Measurements from ENCODE around the gene CRACR2A.

Gene CRACR2A

GRCh38 chr12:3600039-3600720 is 152.7 kb downstream of the CRACR2A start:
- TF ChIP-seq SUZ12 (IDR thresholded peaks at IDR 0.05) (no peak), PKNOX1 (IDR thresholded peaks at IDR 0.05) (no peak), ARNT (IDR thresholded peaks at IDR 0.05) (no peak), LEF1 (IDR thresholded peaks at IDR 0.05; ENCODE audit: borderline replicate concordance) (no peak), ELF4 (IDR thresholded peaks at IDR 0.05) (no peak), FOXK2 (IDR thresholded peaks at IDR 0.05) (no peak), ZNF384 (IDR thresholded peaks at IDR 0.05) (no peak), CTBP1 (IDR thresholded peaks at IDR 0.05; ENCODE audit: borderline replicate concordance) (no peak), L3MBTL2 (conservative IDR thresholded peaks at IDR 0.05) (no peak)
- peak; percentile 15 for DNase-seq (ENCODE audit: extremely low spot score)
- ChIA-PET POLR2A (no interaction called here), CTCF (no interaction called here)

GRCh38 chr12:3598896-3599860 is 153.7 kb downstream of the CRACR2A start:
- ChIA-PET CTCF (no interaction called here), POLR2A (no interaction called here)

GRCh38 chr12:3597526-3598210 is 155.2 kb downstream of the CRACR2A start:
- no peak for TF ChIP-seq LEF1 (IDR thresholded peaks at IDR 0.05; ENCODE audit: borderline replicate concordance)
- TF ChIP-seq FOXK2 (IDR thresholded peaks at IDR 0.05), result no peak
- no peak for TF ChIP-seq ZNF384 (IDR thresholded peaks at IDR 0.05)
- no peak for TF ChIP-seq NFRKB (IDR thresholded peaks at IDR 0.05)
- no peak for TF ChIP-seq ELF4 (IDR thresholded peaks at IDR 0.05)
- no peak for TF ChIP-seq CTBP1 (IDR thresholded peaks at IDR 0.05; ENCODE audit: borderline replicate concordance)
- TF ChIP-seq ARNT (IDR thresholded peaks at IDR 0.05), result no peak
- no peak for TF ChIP-seq BHLHE40 (IDR thresholded peaks at IDR 0.05; ENCODE audit: borderline replicate concordance)
- no peak for TF ChIP-seq FOXM1 (IDR thresholded peaks at IDR 0.05; ENCODE audit: borderline replicate concordance)
- TF ChIP-seq PKNOX1 (IDR thresholded peaks at IDR 0.05), result no peak
- no peak for TF ChIP-seq TARDBP (IDR thresholded peaks at IDR 0.05)
- TF ChIP-seq FOXA1 (IDR thresholded peaks at IDR 0.05), result no peak
- TF ChIP-seq L3MBTL2 (conservative IDR thresholded peaks at IDR 0.05), result no peak
- no peak for TF ChIP-seq SUZ12 (IDR thresholded peaks at IDR 0.05)
- TF ChIP-seq SP1 (IDR thresholded peaks at IDR 0.05), result no peak
- no peak for TF ChIP-seq HDGF (IDR thresholded peaks at IDR 0.05; ENCODE audit: borderline replicate concordance)
- DNase-seq (ENCODE audit: extremely low spot score), result no peak
- ChIA-PET CTCF (no interaction called here), POLR2A (no interaction called here)

More at GRCh38 chr12:3598896-3599860, 153.7 kb downstream of the CRACR2A start:
- TF ChIP-seq FOXA1 (IDR thresholded peaks at IDR 0.05) (no peak), CTBP1 (IDR thresholded peaks at IDR 0.05; ENCODE audit: borderline replicate concordance) (no peak), L3MBTL2 (conservative IDR thresholded peaks at IDR 0.05) (no peak), TARDBP (IDR thresholded peaks at IDR 0.05) (no peak), HDGF (IDR thresholded peaks at IDR 0.05; ENCODE audit: borderline replicate concordance) (no peak), ARNT (IDR thresholded peaks at IDR 0.05) (no peak), SP1 (IDR thresholded peaks at IDR 0.05) (no peak)
- no peak for DNase-seq (ENCODE audit: extremely low spot score)

- ChIA-PET POLR2A (no interaction called here), CTCF (no interaction called here)
- DNase-seq (ENCODE audit: extremely low spot score), result no peak
- no peak for TF ChIP-seq CTBP1 (IDR thresholded peaks at IDR 0.05; ENCODE audit: borderline replicate concordance)
- no peak for TF ChIP-seq SP1 (IDR thresholded peaks at IDR 0.05)
- no peak for TF ChIP-seq FOXM1 (IDR thresholded peaks at IDR 0.05; ENCODE audit: borderline replicate concordance)
- no peak for TF ChIP-seq L3MBTL2 (conservative IDR thresholded peaks at IDR 0.05)
- TF ChIP-seq ZNF384 (IDR thresholded peaks at IDR 0.05), result no peak
- no peak for TF ChIP-seq LEF1 (IDR thresholded peaks at IDR 0.05; ENCODE audit: borderline replicate concordance)
- no peak for TF ChIP-seq ARNT (IDR thresholded peaks at IDR 0.05)
- TF ChIP-seq TARDBP (IDR thresholded peaks at IDR 0.05), result no peak
- TF ChIP-seq SUZ12 (IDR thresholded peaks at IDR 0.05), result no peak
- TF ChIP-seq NFRKB (IDR thresholded peaks at IDR 0.05), result no peak
- no peak for TF ChIP-seq FOXA1 (IDR thresholded peaks at IDR 0.05)
- no peak for TF ChIP-seq ELF4 (IDR thresholded peaks at IDR 0.05)
These were observed 156.1 kb downstream of the CRACR2A start for GRCh38 chr12:3596703-3597415.

- POLR2A ChIA-PET, result no interaction called here
- CTCF ChIA-PET, result no interaction called here
- TF ChIP-seq BHLHE40 (IDR thresholded peaks at IDR 0.05; ENCODE audit: borderline replicate concordance), result no peak
- no peak for TF ChIP-seq ZNF384 (IDR thresholded peaks at IDR 0.05)
- TF ChIP-seq SUZ12 (IDR thresholded peaks at IDR 0.05), result no peak
- no peak for TF ChIP-seq L3MBTL2 (conservative IDR thresholded peaks at IDR 0.05)
- TF ChIP-seq PKNOX1 (IDR thresholded peaks at IDR 0.05), result no peak
- TF ChIP-seq SP1 (IDR thresholded peaks at IDR 0.05), result no peak
- no peak for TF ChIP-seq HDGF (IDR thresholded peaks at IDR 0.05; ENCODE audit: borderline replicate concordance)
- no peak for TF ChIP-seq LEF1 (IDR thresholded peaks at IDR 0.05; ENCODE audit: borderline replicate concordance)
- TF ChIP-seq FOXA1 (IDR thresholded peaks at IDR 0.05), result no peak
- no peak for TF ChIP-seq FOXM1 (IDR thresholded peaks at IDR 0.05; ENCODE audit: borderline replicate concordance)
- no peak for TF ChIP-seq NFRKB (IDR thresholded peaks at IDR 0.05)
- no peak for TF ChIP-seq TARDBP (IDR thresholded peaks at IDR 0.05)
- no peak for TF ChIP-seq ELF4 (IDR thresholded peaks at IDR 0.05)
- DNase-seq (ENCODE audit: extremely low spot score), result no peak
These were observed 157.2 kb downstream of the CRACR2A start for GRCh38 chr12:3595721-3596120.

All from HEK293T (cell line).